Islet precursor cell (in vitro differentiated cells): ENCODE results near the gene GMNC.
"Not testable (repeated sequence)": the region's sequence is repeated elsewhere in the genome, so short reads cannot be mapped to it uniquely, and the experiment has no call there.

Source experiments
- DNase-seq: peaks from one replicate; pipeline ENCODE4 v3.0.0-alpha.2; 2018

The GMNC gene, protein sequence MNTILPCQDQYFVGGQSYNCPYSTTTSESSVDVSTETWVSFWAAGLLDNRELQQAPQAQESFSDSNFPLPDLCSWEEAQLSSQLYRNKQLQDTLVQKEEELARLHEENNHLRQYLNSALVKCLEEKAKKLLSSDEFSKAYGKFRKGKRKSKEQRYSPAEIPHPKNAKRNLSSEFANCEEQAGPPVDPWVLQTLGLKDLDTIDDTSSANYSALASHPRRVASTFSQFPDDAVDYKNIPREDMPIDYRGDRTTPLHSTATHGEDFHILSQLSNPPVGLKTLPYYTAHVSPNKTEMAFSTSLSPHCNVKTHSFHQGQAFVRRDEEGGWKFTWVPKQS

DNA sequence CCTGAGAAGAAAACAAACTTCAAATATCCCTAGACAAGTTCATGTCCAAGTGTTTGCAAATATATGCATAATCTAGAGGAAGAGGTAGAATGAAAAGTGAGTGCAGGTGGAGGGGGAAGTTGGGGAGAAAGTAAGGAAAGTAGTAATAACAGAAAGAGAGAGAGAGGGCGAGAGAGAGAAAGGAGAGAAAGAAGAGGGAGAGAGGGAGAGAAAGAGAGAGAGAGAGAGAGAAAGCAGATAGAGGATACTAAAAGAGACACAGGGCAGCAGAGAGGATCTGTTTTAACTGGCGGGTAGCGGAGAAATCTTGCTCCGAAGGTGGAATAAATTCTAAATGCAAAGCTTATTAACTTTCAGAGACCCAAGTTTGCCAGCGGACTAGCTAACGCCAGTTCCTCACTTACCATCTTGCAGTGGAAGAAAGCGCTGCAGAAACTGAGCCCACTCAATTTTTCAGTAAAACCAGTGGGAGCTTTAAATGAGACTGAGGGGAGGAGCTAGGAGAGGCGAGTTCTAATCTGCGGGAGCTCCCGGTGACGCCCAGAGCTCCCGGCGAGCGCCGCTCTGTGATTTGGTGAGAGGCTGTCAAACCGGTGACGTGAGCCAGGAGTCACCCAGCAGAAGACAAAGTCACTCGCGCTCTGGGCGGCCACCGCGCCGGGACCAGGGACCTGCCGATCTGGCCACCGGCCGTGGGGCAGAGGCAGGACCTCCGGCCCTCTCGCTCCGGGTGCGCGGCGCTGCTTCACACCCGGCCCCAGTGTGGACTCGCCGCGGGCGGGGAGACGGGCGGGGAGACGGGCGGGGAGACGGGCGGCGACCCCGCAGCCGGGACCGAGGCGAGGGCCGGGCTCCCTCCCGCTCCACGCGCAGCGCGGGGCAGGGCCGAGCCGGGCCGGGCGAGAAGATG lies at the start of gene GMNC:
GMNC (minus strand) TSS at position 486 of the 910 bp plus-strand sequence; CDS start at position 407, 79 bp downstream.
- DNase-seq, result peak; percentile 96

DNA sequence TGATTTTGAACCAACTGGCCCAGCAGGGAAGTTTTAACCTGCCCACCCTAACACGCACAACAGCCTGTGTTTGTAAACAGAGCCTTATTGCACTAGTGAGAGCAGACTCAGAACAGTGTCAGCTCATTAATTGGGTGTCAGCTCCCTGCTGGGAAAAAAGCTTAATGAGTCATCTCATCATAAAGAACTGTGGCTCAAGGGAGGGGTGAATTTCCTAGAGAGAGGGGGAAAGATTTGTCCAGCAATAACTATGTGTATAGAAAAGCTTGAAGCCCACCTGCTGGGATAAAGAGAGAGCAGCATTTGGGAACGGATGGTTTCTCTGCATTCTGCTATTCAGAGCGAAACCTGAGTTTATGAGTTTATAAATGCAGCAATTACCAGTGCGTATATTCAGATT lies 48.9 kb upstream of the GMNC start:
- no peak for DNase-seq

DNA sequence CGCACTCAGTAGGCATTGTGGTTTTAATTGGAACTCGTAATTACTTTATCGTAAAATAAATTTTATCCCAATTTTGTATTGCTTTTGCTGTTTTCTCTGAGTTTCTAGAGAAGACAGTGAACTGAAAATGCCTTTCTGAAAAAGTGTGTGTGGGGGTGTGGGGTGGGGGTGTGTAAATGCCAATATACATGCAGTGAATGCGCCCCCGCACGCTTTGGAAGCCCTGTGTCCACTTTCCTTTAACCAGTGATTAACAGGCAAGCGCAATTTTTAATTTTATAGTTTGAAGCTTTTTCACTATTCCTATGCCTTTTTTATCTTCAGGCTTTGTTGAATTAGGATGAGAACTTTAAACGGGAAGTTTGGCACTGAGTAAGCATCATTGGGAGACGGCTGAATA lies 47.4 kb upstream of the GMNC start:
- DNase-seq, result no peak

DNA sequence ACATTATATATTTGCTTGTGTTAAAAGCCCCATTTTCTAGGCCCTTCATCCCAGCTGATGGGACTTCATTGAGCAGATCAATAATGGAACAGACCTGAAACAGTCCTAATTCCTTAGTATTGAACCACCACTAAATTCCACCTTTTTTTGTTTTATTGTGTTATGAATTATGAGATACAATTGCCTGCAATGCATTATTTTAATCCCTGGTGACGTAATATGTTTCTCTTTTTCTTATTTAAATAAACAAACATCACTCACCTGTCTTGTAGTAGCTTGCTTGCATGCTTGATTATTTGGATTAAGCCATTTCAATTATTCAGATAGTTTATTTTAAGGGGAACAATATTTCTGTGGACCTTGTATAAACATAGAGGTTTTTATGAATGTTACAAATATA lies 40.7 kb upstream of the GMNC start:
- DNase-seq, result no peak

DNA sequence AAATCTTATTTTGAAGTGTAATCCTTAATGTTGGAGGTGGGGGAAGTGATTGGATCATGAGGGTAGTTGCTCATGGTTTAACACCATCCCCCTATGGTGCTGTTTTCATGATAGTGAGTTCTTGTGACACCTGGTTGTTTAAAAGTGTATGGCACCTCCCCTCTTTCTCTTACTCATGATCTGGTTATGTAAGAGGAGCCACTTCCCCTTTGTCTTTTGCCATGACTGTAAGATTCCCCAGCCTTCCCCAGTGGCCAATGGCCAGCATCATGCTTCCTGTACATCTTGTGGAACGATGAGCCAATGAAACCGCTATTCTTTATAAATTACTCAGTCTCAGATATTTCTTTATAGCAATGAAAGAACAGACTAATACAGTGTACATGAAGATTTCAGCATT lies 39.8 kb upstream of the GMNC start:
- DNase-seq, result no peak

DNA sequence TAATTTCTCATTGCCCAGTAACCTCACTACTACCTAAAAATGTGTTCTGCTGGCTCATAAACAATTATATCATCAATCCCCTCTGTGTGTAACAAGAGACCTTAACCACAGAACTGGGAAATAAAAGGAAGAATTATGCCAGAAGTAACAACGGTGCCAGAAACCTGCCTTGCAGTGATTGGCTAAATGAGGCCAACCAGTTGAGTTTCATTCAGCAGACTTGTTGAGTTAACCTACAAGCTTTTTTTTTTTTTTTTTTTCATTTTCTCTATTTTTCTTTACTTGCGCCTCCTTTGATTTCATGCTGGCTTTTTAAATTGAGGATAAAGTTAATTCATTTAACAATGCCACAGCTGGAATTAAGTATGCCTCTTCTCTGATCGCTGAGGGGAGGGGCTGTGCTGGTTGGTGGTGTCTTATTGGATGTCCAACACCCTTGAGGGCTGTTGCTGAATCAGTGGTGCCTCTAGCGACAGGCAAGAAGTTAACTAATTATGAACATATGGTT lies 30.0 kb upstream of the GMNC start:
- DNase-seq, result no peak

DNA sequence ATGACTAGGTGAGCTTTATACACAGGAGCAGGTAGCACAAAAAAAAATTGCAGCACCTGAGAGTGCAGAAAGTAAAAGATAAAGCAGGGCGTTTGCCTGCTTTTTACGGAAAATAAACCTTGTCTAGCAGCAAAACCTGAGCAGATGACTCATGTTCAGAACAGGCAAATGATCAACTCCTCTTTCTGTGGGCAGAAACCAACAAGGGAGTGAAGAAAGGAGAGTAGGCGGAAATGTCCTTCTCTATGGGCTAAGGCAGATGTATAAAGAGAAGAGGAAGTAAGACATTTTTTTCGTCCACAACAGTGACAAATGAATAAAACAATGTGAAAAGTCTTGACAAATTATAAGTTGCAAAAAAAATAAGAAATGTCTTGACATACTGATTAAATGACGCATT lies 24.5 kb upstream of the GMNC start:
- no peak for DNase-seq

DNA sequence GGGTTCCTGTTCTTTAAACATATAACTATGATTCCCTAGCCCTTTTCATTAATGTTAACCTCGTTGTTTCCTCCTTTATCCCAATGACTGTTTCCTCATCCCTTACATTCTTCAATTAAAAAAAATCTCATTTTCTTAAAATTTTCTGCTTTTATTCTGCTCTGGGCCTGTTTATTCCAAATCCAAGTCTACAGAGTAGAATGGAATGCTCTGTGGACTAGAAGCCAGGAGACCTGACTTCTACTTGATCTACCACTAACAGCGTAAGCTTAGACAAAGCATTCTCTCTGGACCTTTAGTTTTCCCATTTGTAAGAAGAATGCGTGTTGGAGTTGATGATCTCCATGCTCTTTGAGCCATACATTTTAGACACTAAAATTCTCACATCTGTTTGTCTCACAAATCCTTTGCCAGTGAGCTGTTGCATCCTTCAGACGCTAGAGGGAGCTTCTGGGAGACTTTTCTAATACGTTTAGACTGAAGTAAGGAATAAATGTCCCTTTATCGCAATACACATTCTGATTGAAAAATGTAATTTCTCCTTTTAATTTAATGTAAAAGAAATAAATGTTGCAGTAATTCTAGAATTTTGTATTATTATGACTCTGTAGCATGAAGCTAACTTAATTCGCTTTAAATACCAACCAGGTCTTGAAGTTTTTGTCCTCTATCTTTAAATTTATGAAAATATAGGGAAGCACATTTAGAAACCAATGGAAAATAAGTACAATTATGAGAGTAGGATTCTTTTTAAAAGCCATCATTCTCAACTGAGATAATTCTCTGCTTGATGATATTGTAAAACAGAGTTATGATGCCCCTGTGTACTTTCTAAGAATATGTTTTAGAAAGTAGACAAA lies 21.7 kb upstream of the GMNC start:
- DNase-seq, result peak; percentile 72

DNA sequence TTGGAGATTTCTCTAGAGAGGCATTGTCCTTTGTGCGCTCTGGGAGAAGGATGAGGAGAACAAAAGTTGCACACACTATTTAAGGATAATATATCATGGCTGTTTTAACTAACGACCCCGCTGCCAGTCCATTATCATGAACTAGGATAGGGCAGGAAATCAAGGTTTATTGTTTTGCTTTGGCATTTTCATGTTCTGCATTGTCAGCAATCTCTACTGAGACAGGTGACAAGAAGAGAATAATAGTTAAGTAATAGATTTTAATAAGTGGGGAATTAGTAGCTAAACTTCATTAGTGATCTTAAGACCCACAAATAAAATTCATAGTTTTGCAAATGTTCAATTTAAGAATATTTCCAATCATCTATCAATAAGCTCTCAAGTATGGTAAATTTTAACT lies 20.6 kb upstream of the GMNC start:
- no peak for DNase-seq

DNA sequence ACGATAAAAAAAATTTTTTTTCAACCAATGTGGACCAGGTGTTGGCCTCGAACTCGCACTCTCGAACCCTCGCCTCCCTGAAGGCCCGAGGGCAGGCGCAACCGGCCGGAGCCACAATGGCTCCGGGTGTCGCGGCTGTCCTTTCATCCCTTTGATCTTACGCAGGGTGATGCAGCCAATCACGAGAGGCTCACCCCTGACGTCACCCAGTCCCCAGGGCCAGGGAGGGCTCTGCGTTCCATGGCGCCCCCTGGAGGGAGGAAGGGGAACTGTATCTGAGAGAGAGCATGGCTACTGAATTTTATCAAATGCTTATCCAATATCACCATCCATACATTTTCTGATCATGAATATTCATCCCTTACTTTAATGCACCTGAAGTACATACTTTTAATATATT lies 15.4 kb upstream of the GMNC start:
- DNase-seq, result no peak

DNA sequence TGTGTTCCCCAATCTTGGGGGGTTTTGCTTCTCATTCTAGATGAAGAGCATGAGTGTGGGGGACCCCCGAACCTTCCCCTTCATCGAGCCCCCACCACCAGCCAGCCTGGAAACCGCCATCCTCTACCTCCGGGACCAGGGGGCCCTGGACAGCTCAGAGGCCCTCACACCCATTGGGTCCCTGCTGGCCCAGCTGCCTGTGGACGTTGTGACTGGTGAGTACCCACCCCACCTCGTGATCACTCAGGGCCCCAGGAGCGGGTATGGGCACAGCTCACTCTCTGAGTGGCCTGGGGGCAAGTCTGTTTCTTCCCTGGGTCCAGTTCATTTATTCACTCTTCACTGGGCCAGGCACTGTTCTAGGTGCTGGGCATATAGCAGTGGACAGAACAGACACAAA lies 13.9 kb upstream of the GMNC start:
- not testable (repeated sequence) for DNase-seq

DNA sequence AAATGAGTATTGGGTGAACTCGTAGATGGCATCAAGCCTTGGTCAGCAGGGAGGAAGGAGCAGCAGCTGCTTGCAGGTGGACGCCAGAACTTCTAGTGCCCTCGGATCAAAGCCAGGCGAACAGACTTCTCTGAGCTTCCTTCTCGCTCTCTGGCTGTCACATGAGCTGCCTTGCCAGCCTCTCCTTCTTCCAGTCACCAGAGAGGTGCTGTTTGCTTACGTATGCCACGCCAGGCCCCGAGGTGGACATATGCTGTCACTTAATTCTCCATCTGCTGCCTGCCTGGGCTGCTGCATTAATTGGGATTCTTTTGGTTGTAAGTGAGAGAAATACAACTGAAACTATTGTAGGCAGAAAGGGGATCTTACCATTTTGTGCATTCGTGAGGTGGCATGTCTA lies 12.6 kb upstream of the GMNC start:
- DNase-seq, result not testable (repeated sequence)

DNA sequence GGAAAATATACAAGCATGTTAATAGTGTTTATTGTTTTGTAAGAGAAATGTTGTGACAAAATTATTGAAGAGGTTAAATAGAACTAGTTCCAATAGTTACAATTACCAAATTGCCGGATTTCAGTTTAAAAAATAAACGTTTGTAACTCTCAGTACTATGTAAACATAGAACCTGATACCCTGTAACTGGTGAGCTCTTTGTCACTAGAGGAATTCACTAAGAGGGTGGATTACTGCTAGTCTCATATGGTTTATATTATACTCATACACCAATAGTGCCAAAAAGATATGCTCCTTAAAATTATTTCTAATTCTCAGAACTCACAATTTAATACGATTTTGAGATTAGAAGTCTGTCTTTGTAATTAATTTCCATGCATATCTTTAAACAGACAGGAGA lies 7.6 kb upstream of the GMNC start:
- no peak for DNase-seq

DNA sequence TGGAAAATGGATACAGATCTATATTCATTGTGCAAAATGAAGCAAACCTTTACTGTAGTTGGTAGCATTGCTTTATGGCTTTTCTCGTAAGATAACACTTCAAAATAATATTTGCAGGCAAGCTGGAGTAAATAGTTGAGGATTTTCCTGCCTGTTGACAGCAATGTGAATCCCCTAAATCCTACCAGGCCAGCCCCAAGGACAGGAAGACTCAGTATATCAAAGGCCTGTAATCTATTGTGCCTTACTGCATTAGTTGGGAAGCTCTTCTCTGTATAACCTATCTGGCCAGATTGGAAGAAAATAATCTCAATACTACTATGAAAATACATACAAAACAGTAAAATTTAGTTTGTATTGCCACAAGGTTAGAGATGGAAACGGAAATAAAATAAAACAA lies 4.6 kb upstream of the GMNC start:
- DNase-seq, result no peak

DNA sequence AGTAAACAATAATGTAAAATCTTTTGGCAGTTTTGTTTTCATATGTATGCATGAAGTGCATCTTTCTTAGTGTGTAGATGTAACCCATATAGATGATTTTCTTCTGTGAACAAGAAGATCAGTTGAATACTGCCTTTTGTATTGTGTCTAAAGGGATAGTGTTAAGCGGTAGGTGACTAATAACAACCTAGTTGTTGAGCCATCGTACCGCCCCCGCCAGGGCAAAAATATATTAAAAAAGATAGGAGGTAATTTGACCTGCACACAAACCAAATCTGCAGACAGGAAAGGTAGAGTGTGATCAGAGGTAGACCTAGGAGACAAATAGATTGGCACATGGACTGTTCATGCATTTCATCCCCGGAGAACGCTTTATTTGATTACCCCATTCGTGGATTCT lies 3.3 kb upstream of the GMNC start:
- no peak for DNase-seq

DNA sequence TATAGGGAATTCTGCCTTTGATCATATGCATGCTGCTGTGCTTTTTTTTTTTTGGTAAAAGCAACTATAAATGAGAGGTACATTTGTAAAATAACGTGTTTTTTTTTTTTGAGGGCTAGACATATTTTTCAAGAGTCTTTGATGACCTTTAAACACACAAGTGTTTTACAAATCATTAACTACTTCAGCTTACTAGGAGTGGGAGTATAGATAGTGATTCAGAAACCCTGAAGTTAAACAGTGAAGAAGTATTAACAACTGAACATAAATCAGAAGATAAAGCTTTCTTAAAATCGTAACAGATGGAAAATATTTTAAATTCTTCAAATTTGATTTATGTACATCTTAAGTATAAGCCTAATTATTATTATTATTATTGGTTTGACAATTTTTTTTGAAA lies 2.9 kb upstream of the GMNC start:
- DNase-seq, result no peak

DNA sequence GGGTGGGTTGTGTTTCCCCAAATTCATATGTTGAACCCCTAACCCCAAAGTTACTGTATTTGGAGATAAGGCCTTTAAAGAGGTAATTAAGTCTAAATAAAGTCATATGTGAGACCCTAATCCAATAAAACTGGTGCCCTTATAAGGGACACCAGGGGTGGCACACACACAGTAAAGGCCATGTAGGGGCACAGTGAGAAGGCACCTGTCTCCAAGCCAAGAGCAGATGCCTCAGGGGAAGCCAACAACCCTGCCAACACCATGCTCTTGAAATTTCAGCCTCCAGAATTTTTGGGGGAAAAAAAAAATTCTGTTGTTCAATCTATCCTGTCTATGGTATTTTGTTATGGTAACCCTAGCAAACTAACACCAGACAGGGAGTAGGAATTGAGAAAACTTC lies 1.5 kb upstream of the GMNC start:
- no peak for DNase-seq

DNA sequence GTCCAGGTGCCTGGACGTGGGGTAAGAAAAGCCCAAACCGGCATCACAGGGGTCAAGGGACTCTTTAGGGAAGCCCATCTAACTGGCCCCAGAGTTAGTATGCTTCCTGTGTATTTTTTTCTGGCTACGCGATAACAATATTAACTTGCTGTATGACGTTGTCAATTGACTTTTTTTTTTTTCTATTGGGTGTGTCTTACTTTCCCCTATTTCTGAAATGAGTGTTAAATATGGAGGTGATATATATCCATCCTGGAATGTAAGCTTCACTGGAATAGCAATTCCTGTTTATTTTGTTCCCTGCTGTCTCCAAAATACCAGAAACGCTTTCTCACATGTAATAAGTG lies 598 bp upstream of the GMNC start:
- DNase-seq, result no peak

DNA sequence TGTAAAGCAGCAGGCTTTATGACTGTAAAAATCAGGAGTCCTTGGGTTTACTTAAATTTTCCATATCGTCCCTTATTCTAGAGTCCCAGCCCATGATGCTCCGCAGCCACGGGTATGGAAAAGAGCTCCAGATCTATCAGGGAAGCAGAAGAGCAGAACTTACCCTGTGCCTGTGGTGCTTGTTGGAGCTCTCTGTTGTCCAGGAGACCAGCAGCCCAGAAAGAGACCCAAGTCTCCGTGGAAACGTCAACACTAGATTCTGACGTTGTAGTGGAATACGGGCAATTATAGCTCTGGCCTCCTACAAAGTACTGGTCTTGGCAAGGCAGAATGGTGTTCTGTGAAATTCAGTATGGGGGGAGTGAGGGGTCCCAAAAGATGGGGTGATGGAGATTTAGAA lies 2.0 kb downstream of the GMNC start:
- no peak for DNase-seq

DNA sequence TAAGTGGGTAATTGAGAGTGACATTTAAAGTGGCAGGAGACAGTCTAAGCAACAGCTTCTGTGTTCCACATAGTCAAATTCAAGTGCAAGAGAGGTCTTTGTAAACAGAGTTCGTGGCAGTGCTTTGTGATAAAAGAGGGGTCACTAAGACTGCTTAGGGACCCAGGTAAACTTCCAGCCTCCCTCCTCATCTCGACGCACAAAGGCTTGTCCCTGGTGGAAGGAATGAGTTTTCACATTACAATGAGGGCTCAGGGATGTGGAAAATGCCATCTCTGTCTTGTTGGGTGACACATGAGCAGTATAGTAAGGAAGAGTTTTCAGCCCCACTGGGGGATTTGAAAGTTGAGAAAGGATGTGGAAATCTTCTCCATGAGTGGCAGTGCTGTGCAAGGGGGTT lies 7.3 kb downstream of the GMNC start:
- no peak for DNase-seq

DNA sequence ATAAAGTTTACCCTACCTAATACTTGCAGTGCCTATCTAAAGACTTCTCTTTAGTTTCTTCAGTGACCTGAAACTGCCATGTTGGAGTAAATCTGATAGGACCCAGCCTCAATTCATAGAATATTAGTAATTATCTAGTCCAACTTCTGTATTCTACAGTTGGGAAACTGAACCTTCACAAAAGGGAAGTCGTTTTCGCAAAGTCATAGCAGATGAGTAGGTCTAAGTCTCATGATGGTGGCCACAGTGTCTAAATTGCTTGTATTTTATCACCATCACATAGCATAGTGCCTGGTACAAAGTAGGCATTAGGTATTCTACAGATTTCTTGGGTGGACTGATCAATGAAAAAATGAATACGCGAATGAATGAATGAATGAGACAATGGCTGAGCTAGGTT lies 8.4 kb downstream of the GMNC start:
- no peak for DNase-seq

DNA sequence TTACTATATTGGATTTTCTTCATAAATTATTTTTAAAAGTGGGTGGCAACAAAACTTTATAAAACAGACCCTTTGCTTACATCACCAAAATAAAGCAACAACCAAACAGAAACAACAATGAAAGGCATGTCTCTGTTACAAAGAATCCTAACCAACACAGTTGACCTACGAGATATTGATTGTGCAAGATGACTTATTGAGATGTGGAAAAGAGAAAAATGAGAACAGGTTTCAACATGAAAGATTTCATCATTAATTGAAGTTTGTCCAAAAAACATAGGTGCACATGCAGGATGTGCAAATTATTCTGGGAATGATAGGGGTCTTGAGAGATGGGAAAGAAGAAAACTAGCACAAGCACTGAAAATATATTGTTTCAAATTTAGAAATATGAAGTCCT lies 9.0 kb downstream of the GMNC start:
- no peak for DNase-seq

DNA sequence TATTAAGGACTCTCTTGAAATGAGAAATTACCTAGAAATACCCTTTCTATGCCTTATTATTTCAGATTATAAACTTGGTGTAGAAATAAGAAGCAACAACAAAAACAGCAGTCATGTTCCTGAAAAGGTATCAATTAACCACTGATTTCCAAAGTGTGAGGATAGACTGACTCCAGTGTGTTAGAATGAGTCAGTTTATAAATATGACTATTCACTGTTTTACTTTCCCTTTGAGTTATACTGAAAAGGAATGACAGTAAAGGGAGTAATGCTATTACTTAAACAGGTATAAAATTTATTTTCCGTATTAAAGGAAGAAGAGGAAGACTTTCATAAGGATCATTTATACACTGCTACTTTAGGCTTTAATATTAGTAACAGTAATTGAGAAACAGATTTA lies 12.9 kb downstream of the GMNC start:
- DNase-seq, result no peak
